Subcutaneous abdominal adipose tissue (tissue), 5 donors: ENCODE data around the gene ZC3H12A.

Experiments used
- H3K27ac ChIP-seq: one replicate; pipeline ENCODE4 v1.7.0; 2013; ENCODE audit warnings: low read depth, mild to moderate bottlenecking, inconsistent platforms, low read length, moderate library complexity
- H3K27me3 ChIP-seq, 5 donors: one replicate each; pipeline ENCODE4 v1.7.0; 2013; ENCODE audit warnings: low read length in 5 of 5, inconsistent platforms in 1 of 5; ENCODE audit not compliant: control insufficient read depth in 5 of 5, insufficient read depth in 4 of 5
- H3K36me3 ChIP-seq, 5 donors: one replicate each; pipeline ENCODE4 v1.7.0; 2013; ENCODE audit warnings: low read length in 5 of 5; ENCODE audit not compliant: control insufficient read depth in 5 of 5, insufficient read depth in 5 of 5
- H3K4me1 ChIP-seq, 5 donors: one replicate each; pipeline ENCODE4 v1.7.0; 2013; ENCODE audit warnings: low read length in 5 of 5, mild to moderate bottlenecking in 3 of 5, moderate library complexity in 1 of 5; ENCODE audit not compliant: control insufficient read depth in 5 of 5, insufficient read depth in 5 of 5
- H3K4me3 ChIP-seq, 5 donors: one replicate each; pipeline ENCODE4 v1.7.0; 2013; ENCODE audit warnings: low read length in 5 of 5, low read depth in 1 of 5
- H3K9ac ChIP-seq, 5 donors: one replicate each; pipeline ENCODE4 v1.7.0; 2013; ENCODE audit warnings: low read length in 5 of 5, mild to moderate bottlenecking in 4 of 5, moderate library complexity in 3 of 5
- H3K9me3 ChIP-seq, 5 donors: one replicate each; pipeline ENCODE4 v1.7.0; 2013; ENCODE audit warnings: low read length in 5 of 5; ENCODE audit not compliant: control insufficient read depth in 5 of 5
- donor health status: healthy.
- donor health status: healthy.
- donor health status: healthy.
- donor health status: healthy.
- donor health status: healthy.

The ZC3H12A gene

DNA sequence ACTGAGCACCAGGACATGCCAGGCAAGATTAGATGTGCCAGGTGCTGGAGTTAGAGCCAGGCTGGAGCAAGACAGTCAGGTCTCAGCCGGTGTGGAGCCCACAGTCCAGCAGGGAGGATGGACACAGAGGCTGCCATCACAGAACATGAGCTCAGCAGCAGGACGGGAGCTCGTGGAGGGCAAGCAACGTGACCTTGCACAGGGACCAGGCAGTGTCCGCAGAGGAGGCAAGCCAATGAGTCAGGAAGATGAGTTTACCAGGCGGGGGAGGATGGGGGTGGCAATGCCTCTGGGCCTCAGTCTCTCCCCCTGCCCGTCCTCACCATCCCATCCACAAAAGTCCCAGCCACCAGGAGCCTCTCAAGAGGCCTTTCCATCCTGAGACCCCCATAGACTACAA lies 20.7 kb upstream of the ZC3H12A start:
- H3K27ac ChIP-seq, result no peak overlapping the region

DNA sequence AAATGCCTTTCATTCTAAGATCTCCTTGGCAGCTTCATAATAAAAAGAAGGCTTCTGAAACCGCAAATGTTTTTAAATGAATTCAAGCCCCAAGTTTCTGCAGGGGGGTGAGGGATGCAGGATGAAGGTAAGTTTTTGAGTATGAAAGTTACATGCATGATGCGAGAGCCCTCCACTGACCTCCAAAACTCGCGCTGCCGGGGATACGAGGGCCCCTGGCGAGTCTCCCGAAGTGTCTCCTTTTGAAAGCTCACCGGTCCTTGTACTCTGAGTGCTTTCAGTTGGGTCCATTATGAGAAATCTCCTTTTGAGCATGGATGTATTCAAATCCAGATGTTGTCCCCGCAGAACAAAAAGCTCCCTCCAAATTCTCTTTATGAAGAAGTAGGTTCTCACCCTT lies 18.9 kb upstream of the ZC3H12A start:
- H3K27ac ChIP-seq, result peak overlapping the region; percentile 57
- no peaks in the 10 kb centered on the region for H3K9me3 ChIP-seq
- H3K27me3 ChIP-seq, result no peaks in the 10 kb centered on the region
- peaks cover 0 to 11% (median 8%) of the 10 kb centered on the region in 5 donors for H3K4me1 ChIP-seq
- peak overlapping the region in 1 of 5 donors; percentile 60 for H3K4me3 ChIP-seq
- H3K36me3 ChIP-seq, result peaks cover 0 to 2% (median 0%) of the 10 kb centered on the region in 5 donors
- H3K9ac ChIP-seq, result peak overlapping the region in 3 of 5 donors; percentile 55 to 71 (median 57)

More for the DNA sequence above, 20.7 kb upstream of the ZC3H12A start:
- peaks cover 0 to 14% (median 8%) of the 10 kb centered on the region in 5 donors for H3K4me1 ChIP-seq
- H3K9ac ChIP-seq, result no peak overlapping the region
- H3K36me3 ChIP-seq, result no peaks in the 10 kb centered on the region
- peaks cover 9 to 14% (median 13%) of the 10 kb centered on the region in 5 donors for H3K27me3 ChIP-seq
- no peak overlapping the region for H3K4me3 ChIP-seq
- H3K9me3 ChIP-seq, result no peaks in the 10 kb centered on the region

DNA sequence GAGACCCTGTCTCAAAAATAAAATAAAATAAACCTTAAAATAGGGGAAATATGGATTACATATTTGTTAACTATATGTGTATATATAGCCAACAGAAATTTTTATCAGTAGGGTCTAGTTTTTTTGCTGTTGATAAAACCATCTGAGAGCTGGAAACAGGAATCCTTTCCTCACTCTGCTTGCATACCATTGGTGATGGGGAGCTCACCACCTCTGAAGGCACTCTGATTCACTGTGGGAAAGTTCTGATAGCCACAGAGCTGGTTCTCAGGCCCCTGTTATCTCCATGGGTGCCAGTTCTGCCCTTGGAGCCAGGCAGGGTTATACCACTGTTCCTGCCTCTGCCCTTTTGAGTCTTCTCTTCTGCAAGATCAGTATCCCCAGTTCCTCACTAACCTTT lies 17.8 kb upstream of the ZC3H12A start:
- peaks cover 0 to 11% (median 8%) of the 10 kb centered on the region in 5 donors for H3K4me1 ChIP-seq
- no peak overlapping the region for H3K4me3 ChIP-seq
- no peak overlapping the region for H3K27ac ChIP-seq
- H3K36me3 ChIP-seq, result peaks cover 0 to 2% (median 0%) of the 10 kb centered on the region in 5 donors
- no peaks in the 10 kb centered on the region for H3K9me3 ChIP-seq
- no peaks in the 10 kb centered on the region for H3K27me3 ChIP-seq
- no peak overlapping the region for H3K9ac ChIP-seq

DNA sequence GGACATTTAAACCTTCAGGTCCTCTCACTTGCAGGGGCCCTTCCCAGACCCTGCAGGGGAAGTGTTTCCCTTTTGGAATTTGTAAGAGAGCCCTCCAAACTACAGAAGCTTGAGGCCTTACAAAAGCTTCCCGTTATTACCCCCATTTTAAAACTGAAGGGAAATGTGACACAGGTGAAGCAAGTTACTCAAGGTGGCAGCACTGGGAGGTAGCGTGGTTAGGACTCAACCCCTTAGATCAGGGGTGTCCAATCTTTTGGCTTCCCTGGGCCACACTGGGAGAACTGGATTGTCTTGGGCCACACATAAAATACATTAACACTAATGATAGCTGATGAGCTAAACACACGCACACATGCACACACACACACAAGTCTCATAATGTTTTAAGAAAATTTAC lies 15.8 kb upstream of the ZC3H12A start:
- peaks cover 0 to 11% (median 8%) of the 10 kb centered on the region in 5 donors for H3K4me1 ChIP-seq
- H3K27ac ChIP-seq, result no peak overlapping the region
- H3K9me3 ChIP-seq, result no peaks in the 10 kb centered on the region
- no peak overlapping the region for H3K9ac ChIP-seq
- H3K4me3 ChIP-seq, result no peak overlapping the region
- no peaks in the 10 kb centered on the region for H3K27me3 ChIP-seq
- peaks cover 0 to 2% (median 0%) of the 10 kb centered on the region in 5 donors for H3K36me3 ChIP-seq

DNA sequence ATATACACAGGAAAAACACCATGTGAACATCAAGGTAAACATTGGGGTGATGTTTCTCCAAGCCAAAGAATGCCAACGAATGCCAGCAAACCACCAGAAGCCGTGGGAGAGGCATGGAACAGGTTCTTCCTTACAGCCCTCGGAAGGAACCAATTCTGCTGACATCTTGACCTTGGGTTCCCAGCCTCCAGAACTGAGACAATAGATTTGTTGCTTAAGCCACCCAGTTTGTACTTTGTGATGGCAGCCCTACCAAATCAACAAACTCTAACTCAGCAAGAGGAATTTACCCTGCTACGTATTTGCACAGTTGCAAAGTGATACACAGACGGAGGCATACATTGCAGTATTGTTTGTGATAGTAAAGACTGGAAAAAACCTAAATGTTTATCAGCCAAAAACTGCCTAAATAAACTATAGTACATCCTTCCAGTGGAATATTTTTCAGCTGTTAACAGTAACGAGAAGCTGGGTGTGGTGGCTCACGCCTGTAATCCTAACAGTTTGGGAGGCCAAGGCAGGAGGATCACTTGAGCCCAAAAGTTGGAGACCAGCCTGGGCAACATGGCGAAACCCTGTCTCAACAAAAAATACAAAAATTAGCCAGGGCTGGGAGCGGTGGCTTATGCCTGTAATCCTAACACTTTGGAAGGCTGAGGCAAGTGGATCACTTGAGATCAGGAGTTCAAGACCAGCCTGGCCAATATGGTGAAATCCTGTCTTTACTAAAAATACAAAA lies 12.5 kb upstream of the ZC3H12A start:
- Histone ChIP-seq H3K4me3 (no peak overlapping the region), H3K27me3 (no peaks in the 10 kb centered on the region), H3K9ac (no peak overlapping the region), H3K9me3 (no peaks in the 10 kb centered on the region), H3K27ac (no peak overlapping the region), H3K4me1 (peaks cover 0 to 7% (median 3%) of the 10 kb centered on the region in 5 donors), H3K36me3 (peaks cover 0 to 2% (median 0%) of the 10 kb centered on the region in 5 donors)

DNA sequence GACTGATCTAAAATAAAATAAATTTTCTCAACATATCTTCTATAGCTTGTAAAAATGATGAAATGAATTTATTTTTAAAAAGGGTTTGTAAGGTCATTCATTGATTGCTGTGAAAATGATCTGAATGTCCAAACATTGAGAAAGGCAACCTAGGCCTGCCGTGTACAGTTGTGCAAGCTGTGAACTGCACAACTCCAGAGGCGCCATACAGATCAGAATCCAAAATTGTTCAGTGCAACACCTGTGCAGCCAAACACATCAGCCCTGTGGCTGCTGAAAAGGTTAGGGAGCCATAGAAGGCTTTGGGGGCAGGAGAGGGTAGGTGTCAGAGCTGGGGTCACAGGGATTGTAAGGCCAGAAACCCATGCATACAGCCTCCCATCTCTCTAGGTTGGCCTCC lies 9.9 kb upstream of the ZC3H12A start:
- no peak overlapping the region for H3K27ac ChIP-seq
- peaks cover 0 to 2% (median 0%) of the 10 kb centered on the region in 5 donors for H3K36me3 ChIP-seq
- peaks cover 0 to 7% (median 3%) of the 10 kb centered on the region in 5 donors for H3K4me1 ChIP-seq
- no peaks in the 10 kb centered on the region for H3K9me3 ChIP-seq
- no peak overlapping the region for H3K9ac ChIP-seq
- H3K4me3 ChIP-seq, result no peak overlapping the region
- H3K27me3 ChIP-seq, result no peaks in the 10 kb centered on the region

DNA sequence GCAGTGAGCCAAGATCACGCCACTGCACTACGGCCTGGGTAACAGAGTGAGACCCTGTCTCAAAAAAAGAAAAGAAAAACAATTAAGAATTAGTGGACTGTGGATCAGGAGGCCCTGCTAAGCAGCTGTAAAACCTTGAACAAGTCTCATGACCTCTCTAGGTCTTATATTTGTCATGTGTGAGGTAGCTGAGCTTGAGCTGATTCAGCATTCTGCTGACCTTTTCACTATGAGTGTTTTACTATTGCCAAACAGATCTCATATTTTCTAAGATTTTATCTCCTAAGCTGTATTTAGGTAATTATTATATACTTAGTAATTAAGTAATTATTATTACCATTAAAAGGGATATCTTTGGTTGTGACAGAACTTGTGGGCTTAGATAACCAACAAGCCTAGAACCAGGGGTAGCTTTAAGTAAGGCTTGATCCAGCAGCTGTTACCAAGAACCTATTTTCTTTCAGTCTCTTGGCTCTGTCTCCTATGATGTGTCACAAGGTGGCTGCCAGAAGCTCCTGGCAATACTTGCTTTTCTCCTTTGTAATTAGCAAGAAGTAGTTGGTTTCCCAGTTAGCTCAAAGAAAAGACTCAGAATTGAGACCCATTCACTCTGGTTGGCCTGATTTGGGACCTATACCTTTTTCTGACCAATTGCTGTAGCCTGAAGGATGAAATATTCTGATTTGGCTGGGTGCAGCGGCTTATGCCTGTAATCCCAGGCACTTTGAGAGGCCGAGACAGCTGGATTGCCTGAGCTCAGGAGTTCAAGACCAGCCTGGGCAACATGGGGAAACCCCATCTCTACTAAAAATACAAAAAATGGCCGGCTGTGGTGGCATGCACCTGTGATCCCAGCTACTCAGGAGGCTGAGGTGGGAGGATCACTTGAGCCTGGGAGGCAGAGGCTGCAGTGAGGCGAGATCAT lies 8.5 kb upstream of the ZC3H12A start:
- no peaks in the 10 kb centered on the region for H3K27me3 ChIP-seq
- peak overlapping the region; percentile 49 for H3K27ac ChIP-seq
- peaks cover 0 to 7% (median 3%) of the 10 kb centered on the region in 5 donors for H3K4me1 ChIP-seq
- no peaks in the 10 kb centered on the region for H3K9me3 ChIP-seq
- H3K36me3 ChIP-seq, result no peaks in the 10 kb centered on the region
- no peak overlapping the region for H3K4me3 ChIP-seq
- peak overlapping the region in 2 of 5 donors; percentile 21 to 42 for H3K9ac ChIP-seq

DNA sequence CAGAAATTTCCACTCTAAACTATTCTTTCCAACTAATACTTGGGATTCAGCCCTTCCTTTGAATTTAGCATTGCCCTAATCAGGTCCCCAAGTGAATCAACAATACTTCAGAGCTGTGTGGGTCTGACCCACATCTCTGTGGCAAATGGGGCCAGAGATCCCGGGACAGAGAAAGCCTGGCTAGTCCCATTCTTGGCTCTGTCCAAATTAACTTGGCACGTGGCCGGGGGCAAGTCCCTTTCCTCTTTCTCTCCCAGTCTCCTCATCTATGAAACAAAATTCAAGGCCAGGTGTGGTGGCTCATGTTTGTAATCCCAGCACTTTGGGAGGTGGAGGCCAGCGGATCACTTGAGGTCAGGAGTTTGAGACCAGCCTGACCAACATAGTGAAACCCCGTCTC lies 6.3 kb upstream of the ZC3H12A start:
- Histone ChIP-seq H3K9me3 (no peaks in the 10 kb centered on the region), H3K9ac (no peak overlapping the region), H3K4me1 (peaks cover 6 to 27% (median 22%) of the 10 kb centered on the region in 5 donors), H3K4me3 (no peak overlapping the region), H3K27ac (no peak overlapping the region), H3K36me3 (no peaks in the 10 kb centered on the region), H3K27me3 (no peaks in the 10 kb centered on the region)

DNA sequence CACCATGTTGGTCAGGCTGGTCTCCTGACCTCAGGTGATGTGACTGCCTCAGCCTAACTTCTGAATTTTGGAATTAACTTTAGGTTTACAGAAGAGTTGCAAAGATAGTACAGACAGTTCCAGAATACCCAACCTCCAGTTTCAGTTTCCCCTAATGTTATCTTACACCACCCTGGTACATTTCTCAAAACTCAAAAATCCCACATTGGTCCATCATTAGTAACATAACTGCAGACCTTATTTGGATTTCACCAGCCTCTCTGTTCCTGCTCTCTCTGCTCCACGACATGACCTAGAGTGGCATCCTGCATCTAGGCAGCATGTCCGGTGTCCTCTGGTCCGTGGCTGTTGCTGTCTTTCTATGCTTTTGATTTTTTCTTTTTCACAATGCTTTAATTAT lies 5.0 kb upstream of the ZC3H12A start:
- H3K4me1 ChIP-seq, result peaks cover 11 to 38% (median 33%) of the 10 kb centered on the region in 5 donors
- H3K27me3 ChIP-seq, result no peaks in the 10 kb centered on the region
- H3K9ac ChIP-seq, result no peak overlapping the region
- H3K27ac ChIP-seq, result no peak overlapping the region
- H3K4me3 ChIP-seq, result no peak overlapping the region
- H3K9me3 ChIP-seq, result no peaks in the 10 kb centered on the region
- H3K36me3 ChIP-seq, result no peaks in the 10 kb centered on the region
